GM06990 (cell line): Measurements from ENCODE around the gene TNRC18.
A peak's percentile ranks its signal among the peaks of the same experiment; 100 is the strongest.

Experiments used
- DNase-seq: peaks from one replicate; pipeline ENCODE4 v3.0.0-alpha.2; 2011; ENCODE audit not compliant: insufficient read length; ENCODE audit errors: extremely low read depth
- H3K27me3 ChIP-seq: replicated peaks from 2 replicates; pipeline ENCODE4 v1.6.0; 2011; ENCODE audit warnings: low read length; ENCODE audit not compliant: control insufficient read depth, insufficient read depth
- H3K36me3 ChIP-seq: 2 replicates; pipeline ENCODE4 v1.5.1; 2011; ENCODE audit warnings: low read length; ENCODE audit not compliant: control insufficient read depth, insufficient read depth
- H3K4me3 ChIP-seq: replicated peaks from 2 replicates; pipeline ENCODE4 v1.5.1; 2011; ENCODE audit warnings: low read depth, mild to moderate bottlenecking, control low read depth, low read length
- CTCF ChIP-seq: IDR thresholded peaks from 2 replicates; pipeline ENCODE4 v1.5.1; 2011; ENCODE audit warnings: low read length, control low read depth, mild to moderate bottlenecking, inconsistent platforms; ENCODE audit not compliant: insufficient read depth, poor library complexity, severe bottlenecking

The TNRC18 gene

GRCh38 chr7:5302577-5302976 lies 121.1 kb downstream of the TNRC18 start:
- Histone ChIP-seq H3K4me3 (no peak overlapping the region), H3K36me3 (peaks cover 3% of the 10 kb centered on the region), H3K27me3 (no peaks in the 10 kb centered on the region)
- no peak for DNase-seq
- no peak for TF ChIP-seq CTCF

DNA sequence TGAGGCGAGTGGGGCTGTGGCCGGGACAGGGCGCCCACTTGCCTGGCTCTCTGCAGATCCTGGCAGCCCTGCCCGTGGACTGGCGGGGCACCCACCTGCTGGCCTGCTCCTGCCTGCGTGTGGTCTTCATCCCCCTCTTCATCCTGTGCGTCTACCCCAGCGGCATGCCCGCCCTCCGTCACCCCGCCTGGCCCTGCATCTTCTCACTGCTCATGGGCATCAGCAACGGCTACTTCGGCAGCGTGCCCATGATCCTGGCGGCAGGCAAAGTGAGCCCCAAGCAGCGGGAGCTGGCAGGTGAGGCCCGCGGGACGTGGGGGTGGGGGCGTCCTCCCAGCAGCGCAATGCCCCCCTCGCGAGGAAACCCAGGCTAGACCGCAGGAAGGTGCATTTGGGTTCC lies 123.3 kb downstream of the TNRC18 start:
- TF ChIP-seq CTCF = no peak
- H3K36me3 ChIP-seq = no peaks in the 10 kb centered on the region
- DNase-seq = no peak
- no peaks in the 10 kb centered on the region; the same call in 1 of the 2 replicates for H3K27me3 ChIP-seq
- no peak overlapping the region for H3K4me3 ChIP-seq

- Histone ChIP-seq H3K27me3 (peaks cover 1% of the 10 kb centered on the region; the same call in 1 of the 2 replicates), H3K4me3 (peak overlapping the region; percentile 8), H3K36me3 (no peaks in the 10 kb centered on the region)
- peak; percentile 50 for DNase-seq
- TF ChIP-seq CTCF = no peak
Observed at GRCh38 chr7:5296611-5297226, 126.9 kb downstream of the TNRC18 start.

DNA sequence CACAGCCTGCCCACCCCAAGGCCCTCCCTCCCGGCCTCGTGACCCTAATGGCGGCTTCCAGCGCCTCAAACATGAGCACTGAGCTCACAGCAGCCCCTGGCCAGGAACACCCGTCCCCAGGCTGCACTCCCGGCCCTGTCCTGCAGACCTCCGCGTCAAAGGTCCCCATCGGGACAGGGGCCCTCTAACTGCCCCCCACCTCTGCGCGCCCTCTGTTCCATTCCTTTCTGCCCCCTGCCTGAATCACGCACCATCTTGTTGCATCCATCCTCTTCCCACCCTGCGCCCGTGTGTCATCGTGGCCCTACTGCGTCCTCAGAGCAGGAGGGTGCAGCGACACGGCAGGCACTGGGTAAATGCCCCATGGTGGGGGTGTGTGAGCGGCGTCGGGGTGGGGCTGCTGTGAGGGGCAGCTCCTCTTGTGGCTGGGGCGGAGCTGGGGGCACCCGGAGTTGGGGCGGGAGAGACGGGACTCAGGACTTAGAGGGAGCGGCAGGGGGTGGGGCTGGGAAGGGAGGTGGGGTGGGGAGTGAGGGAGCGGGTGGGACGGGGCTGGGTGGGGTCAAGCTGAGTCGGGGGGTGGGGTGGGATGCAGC lies 127.5 kb downstream of the TNRC18 start:
- Histone ChIP-seq H3K4me3 (no peak overlapping the region), H3K27me3 (peaks cover 1% of the 10 kb centered on the region; the same call in 1 of the 2 replicates)

DNA sequence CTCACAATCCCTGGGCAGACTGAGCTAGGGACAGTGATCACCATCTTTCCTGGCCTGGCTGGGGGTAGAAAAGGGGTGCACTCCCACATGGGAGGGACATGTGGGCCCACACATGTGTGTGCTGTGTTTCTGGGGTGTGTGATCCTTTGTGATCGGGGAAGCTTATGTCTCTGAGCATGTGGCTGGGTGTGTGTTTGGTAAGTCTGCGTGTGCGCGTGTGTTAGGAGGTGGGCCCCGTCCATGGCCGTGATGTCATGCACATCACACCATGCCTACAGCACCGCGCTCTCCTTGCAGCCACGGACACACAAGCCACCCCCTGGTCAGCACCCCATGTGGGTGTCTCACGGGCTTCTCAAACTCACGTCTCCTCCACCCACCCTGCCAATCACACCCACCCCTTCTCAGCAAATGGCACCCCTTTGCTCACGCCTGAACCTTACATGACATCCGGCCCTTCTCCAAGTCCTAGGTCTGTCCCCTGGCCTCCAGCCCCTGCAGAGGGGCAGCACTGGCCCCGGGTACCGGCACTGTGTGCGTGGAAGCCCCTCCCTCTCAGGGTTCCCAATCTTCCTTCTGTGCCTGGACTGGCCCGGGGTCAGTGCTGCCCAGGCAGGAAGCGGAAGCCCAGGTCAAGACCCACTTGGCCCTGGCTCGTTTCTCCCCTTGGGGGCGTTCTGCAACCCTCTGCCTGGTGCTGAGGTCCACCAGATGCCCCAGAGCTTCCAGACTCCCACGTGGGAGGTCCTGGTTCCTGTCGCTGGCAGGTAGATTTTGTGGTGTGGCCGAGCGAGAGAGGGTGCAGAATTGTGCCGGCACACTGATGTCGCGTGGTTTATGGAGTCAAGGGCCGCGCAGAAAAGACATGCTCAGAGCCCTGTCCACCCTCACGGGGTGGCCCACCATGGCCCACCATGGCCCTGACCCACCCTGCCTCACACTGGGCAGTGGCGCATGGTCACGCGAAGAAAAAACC lies 128.3 kb downstream of the TNRC18 start:
- DNase-seq = no peak
- H3K36me3 ChIP-seq = no peaks in the 10 kb centered on the region
- no peak for TF ChIP-seq CTCF
- no peak overlapping the region for H3K4me3 ChIP-seq
- peaks cover 1% of the 10 kb centered on the region; the same call in 1 of the 2 replicates for H3K27me3 ChIP-seq

More for the DNA sequence above, 127.5 kb downstream of the TNRC18 start:
- TF ChIP-seq CTCF = no peak
- no peak for DNase-seq
- H3K36me3 ChIP-seq = no peaks in the 10 kb centered on the region
